ENCODE data around the gene DGKD.

The DGKD gene

GRCh38 chr2:233338046-233338445 lies 16.2 kb upstream of the DGKD start:
- no peak for TF ChIP-seq CTCF (IDR thresholded peaks at IDR 0.05; ENCODE audit: borderline replicate concordance, insufficient read depth, low read depth, low read length)
- no peak overlapping the region for H3K4me3 ChIP-seq (ENCODE audit: low read depth, low read length)

GRCh38 chr2:233338812-233339368 lies 15.4 kb upstream of the DGKD start:
- no peak overlapping the region for H3K4me3 ChIP-seq (ENCODE audit: low read depth, low read length)
- TF ChIP-seq CTCF (IDR thresholded peaks at IDR 0.05; ENCODE audit: borderline replicate concordance, insufficient read depth, low read depth, low read length) = no peak

- H3K4me3 ChIP-seq (ENCODE audit: low read depth, low read length) = no peak overlapping the region
- no peak for TF ChIP-seq CTCF (IDR thresholded peaks at IDR 0.05; ENCODE audit: borderline replicate concordance, insufficient read depth, low read depth, low read length)
Measured at GRCh38 chr2:233339427-233339826, 14.9 kb upstream of the DGKD start.

GRCh38 chr2:233341296-233341695 lies 13.0 kb upstream of the DGKD start:
- no peak for TF ChIP-seq CTCF (IDR thresholded peaks at IDR 0.05; ENCODE audit: borderline replicate concordance, insufficient read depth, low read depth, low read length)

GRCh38 chr2:233342301-233342700 lies 12.0 kb upstream of the DGKD start:
- no peak for TF ChIP-seq CTCF (IDR thresholded peaks at IDR 0.05; ENCODE audit: borderline replicate concordance, insufficient read depth, low read depth, low read length)

More at GRCh38 chr2:233341296-233341695, 13.0 kb upstream of the DGKD start:
- no peak overlapping the region for H3K4me3 ChIP-seq (ENCODE audit: low read depth, low read length)

GRCh38 chr2:233343171-233343705 lies 11.1 kb upstream of the DGKD start:
- TF ChIP-seq CTCF (IDR thresholded peaks at IDR 0.05; ENCODE audit: borderline replicate concordance, insufficient read depth, low read depth, low read length) = no peak

More at GRCh38 chr2:233342301-233342700, 12.0 kb upstream of the DGKD start:
- H3K4me3 ChIP-seq (ENCODE audit: low read depth, low read length) = no peak overlapping the region

GRCh38 chr2:233346376-233346775 lies 7.9 kb upstream of the DGKD start:
- TF ChIP-seq CTCF (IDR thresholded peaks at IDR 0.05; ENCODE audit: borderline replicate concordance, insufficient read depth, low read depth, low read length) = no peak
- H3K4me3 ChIP-seq (ENCODE audit: low read depth, low read length) = no peak overlapping the region

More at GRCh38 chr2:233343171-233343705, 11.1 kb upstream of the DGKD start:
- H3K4me3 ChIP-seq (ENCODE audit: low read depth, low read length) = no peak overlapping the region
